Inflammatory macrophage (primary cell): ENCODE measurements around the gene P2RX1.
"Not testable (repeated sequence)": the region's sequence is repeated elsewhere in the genome, so short reads cannot be mapped to it uniquely, and the experiment has no call there.

Experiments
- DNase-seq, 2 donors: peaks; one replicate each; pipeline ENCODE4 v3.0.0-alpha.2; 2020 to 2022

P2RX1 gene

DNA sequence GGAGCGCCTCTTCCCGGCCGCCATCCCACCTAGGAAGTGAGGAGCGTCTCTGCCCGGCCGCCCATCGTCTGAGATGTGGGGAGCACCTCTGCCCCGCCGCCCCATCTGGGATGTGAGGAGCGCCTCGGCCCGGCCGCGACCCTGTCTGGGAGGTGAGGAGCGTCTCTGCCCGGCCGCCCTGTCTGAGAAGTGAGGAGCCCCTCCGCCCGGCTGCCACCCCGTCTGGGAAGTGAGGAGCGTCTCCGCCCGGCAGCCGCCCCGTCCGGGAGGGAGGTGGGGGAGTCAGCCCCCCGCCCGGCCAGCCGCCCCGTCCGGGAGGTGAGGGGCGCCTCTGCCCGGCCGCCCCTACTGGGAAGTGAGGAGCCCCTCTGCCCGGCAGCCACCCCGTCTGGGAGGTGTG lies 62.1 kb downstream of the P2RX1 start:
- not testable (repeated sequence) for DNase-seq

DNA sequence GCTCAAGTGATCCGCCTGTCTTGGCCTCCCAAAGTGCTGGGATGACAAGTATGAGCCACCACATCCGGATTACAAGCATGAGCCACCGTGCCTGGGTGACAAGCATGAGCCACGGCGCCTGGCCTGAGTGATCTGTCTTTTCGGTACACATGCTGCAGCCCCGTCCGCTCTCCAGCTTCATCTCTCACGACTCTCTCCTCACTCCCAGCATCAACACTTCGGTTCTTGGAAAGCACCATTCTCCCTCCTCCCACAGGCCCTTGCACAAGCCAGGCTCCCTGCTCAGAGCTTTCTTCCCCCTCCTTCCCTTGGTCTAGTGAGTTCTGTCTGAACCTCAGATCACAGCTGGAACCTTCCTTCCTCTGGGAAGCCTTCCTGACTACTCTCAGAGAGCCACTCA lies 63.7 kb downstream of the P2RX1 start:
- peak; percentile 43 to 75 for DNase-seq

DNA sequence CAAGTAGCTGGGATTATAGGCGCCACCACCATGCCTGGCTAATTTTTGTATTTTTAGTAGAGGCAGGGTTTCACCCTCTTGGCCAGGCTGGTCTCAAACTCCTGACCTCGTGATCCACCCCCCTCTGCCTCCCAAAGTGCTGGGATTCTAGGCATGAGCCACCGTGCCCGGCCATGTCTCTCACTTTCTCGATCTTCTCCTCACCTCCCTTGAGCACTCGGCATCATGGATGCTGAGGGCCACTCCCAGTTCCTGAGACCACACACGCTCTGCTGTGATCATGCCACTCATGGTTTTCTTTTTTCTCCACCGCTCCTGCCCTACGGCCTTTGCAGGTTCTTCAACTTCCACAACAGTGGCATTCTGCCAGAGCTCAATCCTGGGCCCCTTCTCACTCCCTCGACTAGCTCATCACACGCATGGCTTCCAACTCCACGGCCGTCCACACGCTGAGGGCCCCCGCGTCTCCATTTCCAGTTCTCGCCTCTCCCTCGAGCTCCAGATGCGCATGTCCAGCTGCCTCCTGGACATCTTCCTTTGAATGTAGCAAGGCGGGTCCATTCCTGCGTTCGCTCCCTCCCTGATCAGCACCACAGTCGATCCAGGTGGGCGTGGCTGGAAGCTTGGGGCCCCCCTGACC lies 64.7 kb downstream of the P2RX1 start:
- DNase-seq, result no peak

DNA sequence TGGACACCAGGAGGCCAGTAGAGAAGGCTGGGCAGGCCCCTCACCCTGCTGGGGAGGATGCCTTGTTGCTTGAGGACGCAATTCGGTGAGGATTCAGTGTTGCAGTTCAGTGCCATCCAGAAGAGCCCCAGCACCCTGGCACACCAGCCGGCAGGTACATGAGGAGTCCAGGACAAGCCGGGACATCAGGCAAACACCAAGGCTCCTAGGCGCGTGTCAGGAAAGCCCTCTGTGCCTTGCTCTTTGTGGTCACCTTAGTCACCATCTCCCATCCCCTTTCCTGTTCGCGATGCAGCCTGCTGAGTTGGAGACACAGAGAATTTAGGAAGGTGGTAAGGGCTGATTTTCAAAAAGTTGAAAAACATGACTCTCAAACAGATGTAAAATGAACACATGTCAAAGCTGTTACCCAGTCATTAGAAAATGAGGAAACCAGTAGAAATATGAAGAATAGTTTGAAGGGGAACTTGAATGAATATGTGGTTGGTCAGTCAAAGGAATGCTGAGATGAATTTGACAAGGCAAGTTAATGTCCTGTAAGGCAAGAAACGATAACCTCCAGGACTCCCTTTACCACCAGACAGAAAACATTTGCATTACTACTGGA lies 67.9 kb downstream of the P2RX1 start:
- DNase-seq, result peak in 1 of 2 donors; percentile 56

DNA sequence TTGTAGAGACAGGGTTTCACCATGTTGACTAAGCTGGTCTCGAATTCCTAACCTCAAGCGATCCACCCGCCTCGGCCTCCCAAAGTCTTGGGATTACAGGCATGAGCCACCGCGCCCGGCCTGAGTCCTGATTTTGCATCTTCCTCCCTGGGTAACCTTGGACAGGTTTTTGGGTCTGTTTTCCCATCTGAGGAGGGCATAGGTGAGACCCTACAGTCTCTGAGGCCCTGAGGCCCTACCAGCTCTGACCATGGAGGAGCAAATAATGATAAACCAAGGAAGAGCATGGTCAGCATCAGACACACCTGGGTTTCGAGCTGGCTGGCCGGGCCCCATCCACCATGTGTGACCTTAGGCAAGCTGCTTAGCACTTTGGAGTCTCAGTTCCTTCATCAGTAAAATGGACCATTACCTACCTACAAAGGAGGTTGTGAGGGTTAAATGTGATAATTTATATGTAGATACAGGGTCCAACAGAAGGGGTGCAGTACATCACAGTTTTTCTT lies 69.0 kb downstream of the P2RX1 start:
- no peak for DNase-seq
